Measurements from ENCODE around the gene PLA2G15. TPM values are rescaled to one million over a fixed set of nuclear protein-coding genes. Genes with fewer than 3 reads are reported as not detected.
"Not testable (repeated sequence)": the region's sequence is repeated elsewhere in the genome, so short reads cannot be mapped to it uniquely, and the experiment has no call there.

PLA2G15 gene
- total and polyA plus RNA-seq, 2 of the 13 experiments (the other 11 are each of a cell fraction or from before 2014, with no cell fraction given): 14.4 to 23.7 TPM

GRCh38 chr16:68288252-68288650, 43.1 kb downstream of the PLA2G15 start:
- Histone ChIP-seq H3K4me1 (ENCODE audit: insufficient read depth, low read length) (peaks cover 34% of the 10 kb centered on the region), H3K27me3 (ENCODE audit: control insufficient read depth in 1 of 2, insufficient read depth in 2 of 2, low read length in 2 of 2) (no peaks in the 10 kb centered on the region), H2AFZ (ENCODE audit: low read length) (no peak overlapping the region), H3K9me3 (ENCODE audit: low read length) (no peaks in the 10 kb centered on the region), H3K4me2 (ENCODE audit: low read depth, low read length) (no peak overlapping the region), H3K79me2 (ENCODE audit: insufficient read depth, low read length) (peaks cover 34% of the 10 kb centered on the region), H3K4me3 (replicated peaks in 1 of 3; ENCODE audit: insufficient read depth in 1 of 3, low read depth in 2 of 3, low read length in 3 of 3) (no peak overlapping the region), H4K20me1 (ENCODE audit: insufficient read depth, low read length) (no peaks in the 10 kb centered on the region), H3K36me3 (replicated peaks in 1 of 2; ENCODE audit: control insufficient read depth in 1 of 2, insufficient read depth in 2 of 2, low read length in 2 of 2) (peaks cover 43 to 79% of the 10 kb centered on the region in 2 experiments), H3K9ac (ENCODE audit: insufficient read depth, low read depth, low read length) (no peak overlapping the region), H3K27ac (ENCODE audit: extremely low read length, insufficient read depth, low read length) (no peak overlapping the region)
- no peak for TF ChIP-seq TCF7L2 (IDR thresholded peaks at IDR 0.05; ENCODE audit: low read depth, low read length)
- no peak for TF ChIP-seq STAG1 (CRISPR knock-in tag; IDR thresholded peaks at IDR 0.05)
- TF ChIP-seq SRY (CRISPR knock-in tag; IDR thresholded peaks at IDR 0.05): no peak
- no peak for TF ChIP-seq NFATC3 (CRISPR knock-in tag; IDR thresholded peaks at IDR 0.05)
- TF ChIP-seq CBFB (CRISPR knock-in tag; IDR thresholded peaks at IDR 0.05): no peak
- TF ChIP-seq TAF15 (IDR thresholded peaks at IDR 0.05; ENCODE audit: low read depth, low read length, poor library complexity, severe bottlenecking): no peak
- no peak for TF ChIP-seq ZFY (CRISPR knock-in tag; IDR thresholded peaks at IDR 0.05)
- no peak for TF ChIP-seq ATF5 (CRISPR knock-in tag; IDR thresholded peaks at IDR 0.05; ENCODE audit: low read depth)
- no peak for TF ChIP-seq CBX2 (IDR thresholded peaks at IDR 0.05; ENCODE audit: low read depth, low read length)
- TF ChIP-seq CBX2 (CRISPR knock-in tag; IDR thresholded peaks at IDR 0.05; ENCODE audit: low read depth): no peak
- TF ChIP-seq MTA3 (CRISPR knock-in tag; IDR thresholded peaks at IDR 0.05): no peak
- no peak for TF ChIP-seq MXD4 (CRISPR knock-in tag; IDR thresholded peaks at IDR 0.05)
- TF ChIP-seq ATAD3A (CRISPR knock-in tag; IDR thresholded peaks at IDR 0.05): no peak
- no peak for TF ChIP-seq TRIM22 (IDR thresholded peaks at IDR 0.05)
- TF ChIP-seq ZNF792 (CRISPR knock-in tag; IDR thresholded peaks at IDR 0.05): no peak
- no peak for TF ChIP-seq ZNF24 (IDR thresholded peaks at IDR 0.05)
- no peak for TF ChIP-seq RCOR2 (CRISPR knock-in tag; IDR thresholded peaks at IDR 0.05)
- TF ChIP-seq GABPB1 (CRISPR knock-in tag; IDR thresholded peaks at IDR 0.05): no peak
- in situ Hi-C loops (cut with HindIII; ENCODE audit: extremely low pct_ligation_motif_present, low pct_unique_long_range_greater_than_20kb): no loop called here
- BruUV-seq (replicated peaks): no TSS peak
- intact Hi-C loops (cut with micrococcal nuclease; ENCODE audit: unreplicated experiment): no loop called here
- CTCF ChIA-PET (ENCODE audit: low intra/inter-chr PET ratio, low total read pairs): no interaction called here
- DNase-seq (ENCODE audit: low spot score) (no peak), FAIRE-seq (no peak), ATAC-seq (no peak)
- POLR2A ChIA-PET: interaction anchor here (0.8 to 2.4 kb wide), 2 partner anchors 23 to 24 kb away, joined by 3 to 6 read pairs; partner anchors contain the start of gene SLC7A6
- 100% methylated on average over 1 of the region's 1 CpG for WGBS (ENCODE audit: low lambda C conversion rate)

GRCh38 chr16:68288796-68289195, 43.6 kb downstream of the PLA2G15 start:
- H3K4me3 ChIP-seq (replicated peaks in 1 of 3; ENCODE audit: insufficient read depth in 1 of 3, low read depth in 2 of 3, low read length in 3 of 3); intact Hi-C loops (cut with micrococcal nuclease; ENCODE audit: unreplicated experiment); BruUV-seq (replicated peaks); H3K27ac ChIP-seq (ENCODE audit: extremely low read length, insufficient read depth, low read length); DNase-seq (ENCODE audit: low spot score); H3K27me3 ChIP-seq (ENCODE audit: control insufficient read depth in 1 of 2, insufficient read depth in 2 of 2, low read length in 2 of 2); H2AFZ ChIP-seq (ENCODE audit: low read length); H3K9ac ChIP-seq (ENCODE audit: insufficient read depth, low read depth, low read length); FAIRE-seq; H3K9me3 ChIP-seq (ENCODE audit: low read length); in situ Hi-C loops (cut with HindIII; ENCODE audit: extremely low pct_ligation_motif_present, low pct_unique_long_range_greater_than_20kb); ATAC-seq; H3K4me2 ChIP-seq (ENCODE audit: low read depth, low read length); CTCF ChIA-PET (ENCODE audit: low intra/inter-chr PET ratio, low total read pairs); H4K20me1 ChIP-seq (ENCODE audit: insufficient read depth, low read length): not testable (repeated sequence)
- 87% methylated on average over 9 of the region's 9 CpGs for WGBS (ENCODE audit: low lambda C conversion rate)
- H3K4me1 ChIP-seq (ENCODE audit: insufficient read depth, low read length): peaks cover 29% of the 10 kb centered on the region
- POLR2A ChIA-PET: interaction anchor here (2.4 kb wide), 1 partner anchor 25 kb away, joined by 6 read pairs; the partner anchor contains the start of gene SLC7A6
- peaks cover 46 to 79% of the 10 kb centered on the region in 2 experiments for H3K36me3 ChIP-seq (replicated peaks in 1 of 2; ENCODE audit: control insufficient read depth in 1 of 2, insufficient read depth in 2 of 2, low read length in 2 of 2)
- peaks cover 29% of the 10 kb centered on the region for H3K79me2 ChIP-seq (ENCODE audit: insufficient read depth, low read length)

All from HepG2 (cell line).